ENCODE data around the gene OXSR1. TPM values are rescaled to one million over a fixed set of nuclear protein-coding genes. Genes with fewer than 3 reads are reported as not detected.

Gene OXSR1
- total RNA-seq, 1 experiment from 2014 or later, result 33.2 TPM

- ChIA-PET CTCF (interaction anchor here (0.7 kb wide), 1 partner anchor 281 kb away, joined by 4 read pairs; no protein-coding TSS in a partner anchor), POLR2A (no interaction called here)
- in situ Hi-C loops (cut with HindIII; ENCODE audit: low pct_unique_long_range_greater_than_20kb, low sequenced_read_pairs), result no loop called here
These were observed 90.3 kb downstream of the OXSR1 start for GRCh38 chr3:38255627-38256026.

DNA sequence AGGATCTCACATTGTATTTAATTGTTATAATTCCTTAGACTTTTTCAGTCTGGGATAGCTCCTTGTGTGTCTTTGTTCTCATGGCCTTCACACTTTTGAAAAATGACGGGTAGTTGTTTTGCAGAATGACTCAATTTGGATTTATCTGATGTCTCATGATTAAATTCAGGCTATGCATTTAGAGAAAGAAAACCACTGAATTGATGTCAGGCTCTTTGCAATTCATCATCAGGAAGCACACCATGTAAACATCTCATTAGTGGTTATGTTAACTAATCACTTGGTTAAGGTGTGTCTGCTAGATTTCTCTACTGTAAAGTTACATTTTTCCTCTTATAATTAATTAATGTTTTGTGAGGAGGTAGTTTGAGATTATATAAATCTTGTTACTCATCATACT lies 92.2 kb downstream of the OXSR1 start:
- Histone ChIP-seq H3K27ac (ENCODE audit: low read length) (no peak overlapping the region), H3K27me3 (ENCODE audit: control insufficient read depth, insufficient read depth, low read length) (no peaks in the 10 kb centered on the region), H3K4me1 (ENCODE audit: control insufficient read depth, insufficient read depth, low read length) (no peaks in the 10 kb centered on the region), H3K36me3 (ENCODE audit: control insufficient read depth, insufficient read depth, low read length) (peaks cover 8% of the 10 kb centered on the region), H3K9me3 (ENCODE audit: control insufficient read depth, insufficient read depth, low read depth, low read length) (no peaks in the 10 kb centered on the region), H3K4me3 (ENCODE audit: low read depth in 2 of 2, low read length in 2 of 2) (no peak overlapping the region)
- DNase-seq (ENCODE audit: low read depth, low spot score) (no peak), ATAC-seq (no peak)
- TF ChIP-seq TCF7L2 (IDR thresholded peaks at IDR 0.05; ENCODE audit: low read depth, low read length) (no peak), REST (IDR thresholded peaks at IDR 0.05; ENCODE audit: insufficient read depth in 1 of 2, low read depth in 2 of 2, low read length in 1 of 2) (no peak), POLR2AphosphoS5 (IDR thresholded peaks at IDR 0.05; ENCODE audit: low read depth, low read length) (no peak), SIN3A (IDR thresholded peaks at IDR 0.05; ENCODE audit: borderline replicate concordance, insufficient read depth, low read depth, low read length) (no peak)
- TF ChIP-seq, protein P1, sequence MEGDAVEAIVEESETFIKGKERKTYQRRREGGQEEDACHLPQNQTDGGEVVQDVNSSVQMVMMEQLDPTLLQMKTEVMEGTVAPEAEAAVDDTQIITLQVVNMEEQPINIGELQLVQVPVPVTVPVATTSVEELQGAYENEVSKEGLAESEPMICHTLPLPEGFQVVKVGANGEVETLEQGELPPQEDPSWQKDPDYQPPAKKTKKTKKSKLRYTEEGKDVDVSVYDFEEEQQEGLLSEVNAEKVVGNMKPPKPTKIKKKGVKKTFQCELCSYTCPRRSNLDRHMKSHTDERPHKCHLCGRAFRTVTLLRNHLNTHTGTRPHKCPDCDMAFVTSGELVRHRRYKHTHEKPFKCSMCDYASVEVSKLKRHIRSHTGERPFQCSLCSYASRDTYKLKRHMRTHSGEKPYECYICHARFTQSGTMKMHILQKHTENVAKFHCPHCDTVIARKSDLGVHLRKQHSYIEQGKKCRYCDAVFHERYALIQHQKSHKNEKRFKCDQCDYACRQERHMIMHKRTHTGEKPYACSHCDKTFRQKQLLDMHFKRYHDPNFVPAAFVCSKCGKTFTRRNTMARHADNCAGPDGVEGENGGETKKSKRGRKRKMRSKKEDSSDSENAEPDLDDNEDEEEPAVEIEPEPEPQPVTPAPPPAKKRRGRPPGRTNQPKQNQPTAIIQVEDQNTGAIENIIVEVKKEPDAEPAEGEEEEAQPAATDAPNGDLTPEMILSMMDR (IDR thresholded peaks at IDR 0.05), result no peak
- no TSS peak for BruUV-seq (replicated peaks)
- intact Hi-C loops (cut with micrococcal nuclease; ENCODE audit: unreplicated experiment), result no loop called here
- in situ Hi-C loops (cut with HindIII; ENCODE audit: low pct_unique_long_range_greater_than_20kb, low sequenced_read_pairs), result no loop called here
- POLR2A ChIA-PET, result no interaction called here
- CTCF ChIA-PET, result no interaction called here

More at GRCh38 chr3:38255627-38256026, 90.3 kb downstream of the OXSR1 start:
- Histone ChIP-seq H3K9me3 (ENCODE audit: control insufficient read depth, insufficient read depth, low read depth, low read length) (no peaks in the 10 kb centered on the region), H3K4me1 (ENCODE audit: control insufficient read depth, insufficient read depth, low read length) (no peaks in the 10 kb centered on the region), H3K36me3 (ENCODE audit: control insufficient read depth, insufficient read depth, low read length) (peaks cover 16% of the 10 kb centered on the region), H3K27me3 (ENCODE audit: control insufficient read depth, insufficient read depth, low read length) (no peaks in the 10 kb centered on the region), H3K27ac (ENCODE audit: low read length) (no peak overlapping the region), H3K4me3 (ENCODE audit: low read depth in 2 of 2, low read length in 2 of 2) (no peak overlapping the region)
- intact Hi-C loops (cut with micrococcal nuclease; ENCODE audit: unreplicated experiment), result no loop called here
- BruUV-seq (replicated peaks), result no TSS peak
- DNase-seq (ENCODE audit: low read depth, low spot score), result no peak
- TF ChIP-seq POLR2AphosphoS5 (IDR thresholded peaks at IDR 0.05; ENCODE audit: low read depth, low read length), result no peak
- no peak for TF ChIP-seq SIN3A (IDR thresholded peaks at IDR 0.05; ENCODE audit: borderline replicate concordance, insufficient read depth, low read depth, low read length)
- TF ChIP-seq TCF7L2 (IDR thresholded peaks at IDR 0.05; ENCODE audit: low read depth, low read length), result no peak
- TF ChIP-seq REST (IDR thresholded peaks at IDR 0.05; ENCODE audit: insufficient read depth in 1 of 2, low read depth in 2 of 2, low read length in 1 of 2), result no peak
- TF ChIP-seq, protein P1 (IDR thresholded peaks at IDR 0.05), result no peak
- ATAC-seq, result no peak

All from Panc1 (cell line).